Gastroesophageal sphincter (tissue), 4 donors: ENCODE data around the gene VSIG8. TPM values are rescaled to one million over a fixed set of nuclear protein-coding genes. Genes with fewer than 3 reads are reported as not detected.

ENCODE experiments used
- ATAC-seq: fragments of 150-250 bp; one replicate; pipeline ENCODE4 v1.9.1; 2016; ENCODE audit warnings: mild to moderate bottlenecking, moderate library complexity
- H3K27ac ChIP-seq, 4 donors: fragments of 200-600 bp; sonication (generic) in 3 of 4; 1 replicate in 3 of 4; 2 replicates in 1 of 4; pipeline ENCODE4 v1.5.1; 2016 to 2019
- H3K27me3 ChIP-seq: fragments of 200-600 bp; sonication (generic); one replicate; pipeline ENCODE4 v1.5.1; 2019
- H3K36me3 ChIP-seq, 2 donors: fragments of 200-600 bp; sonication (generic); one replicate each; pipeline ENCODE4 v1.5.1; 2019; ENCODE audit warnings: control low read depth in 1 of 2
- H3K4me1 ChIP-seq, 3 donors: fragments of 200-600 bp; sonication (generic); 1 replicate in 2 of 3; 2 replicates in 1 of 3; pipeline ENCODE4 v1.5.1; 2016 to 2019; ENCODE audit warnings: control low read depth in 2 of 3
- H3K4me3 ChIP-seq, 2 donors: fragments of 200-600 bp; sonication (generic); one replicate each; pipeline ENCODE4 v1.5.1; 2019; ENCODE audit warnings: mild to moderate bottlenecking in 1 of 2, moderate library complexity in 1 of 2
- H3K9me3 ChIP-seq, 3 donors: fragments of 200-600 bp; sonication (generic); one replicate each; pipeline ENCODE4 v1.5.1; 2017 to 2019; ENCODE audit warnings: control low read depth in 2 of 3
- EP300 ChIP-seq: sonication (generic); formaldehyde crosslinking; IDR thresholded peaks from one replicate; pipeline ENCODE4 v1.6.1; 2017; ENCODE audit warnings: antibody characterized with exemption, mild to moderate bottlenecking
- POLR2A ChIP-seq, 2 donors: fragments of 450-650 bp; IDR thresholded peaks; one replicate each; pipeline ENCODE4 v1.6.1; 2017; ENCODE audit warnings: antibody characterized with exemption in 2 of 2, mild to moderate bottlenecking in 2 of 2, moderate library complexity in 1 of 2
- POLR2AphosphoS5 ChIP-seq: sonication (generic); formaldehyde crosslinking; IDR thresholded peaks from one replicate; pipeline ENCODE4 v1.6.1; 2017; ENCODE audit warnings: antibody characterized with exemption
- WGBS, 2 donors: methylation state at CpG; one replicate each; pipeline ENCODE4 v1.1.5; 2018; ENCODE audit warnings: low coverage in 1 of 2; 5-methylcytosine and 5-hydroxymethylcytosine counted together
- total RNA-seq, 4 donors: library from RNA; depleted of rRNA; stranded (reverse); fragments of >200 nt; gene quantifications; one replicate each; pipeline ENCODE4 v1.1.0, GENCODE V29; 2016
- TF ChIP-seq, protein P1 (sequence below), 4 experiments: fragments of 200-600 bp in 2 of 4; fragments of 450-650 bp in 2 of 4; sonication (generic) in 1 of 4; IDR thresholded peaks; one replicate each; pipeline ENCODE4 v1.5.1; 2017 to 2019; ENCODE audit warnings: antibody characterized with exemption in 4 of 4, mild to moderate bottlenecking in 2 of 4, moderate library complexity in 2 of 4

The VSIG8 gene
- total RNA-seq, 4 donors from 2014 or later: not detected

DNA sequence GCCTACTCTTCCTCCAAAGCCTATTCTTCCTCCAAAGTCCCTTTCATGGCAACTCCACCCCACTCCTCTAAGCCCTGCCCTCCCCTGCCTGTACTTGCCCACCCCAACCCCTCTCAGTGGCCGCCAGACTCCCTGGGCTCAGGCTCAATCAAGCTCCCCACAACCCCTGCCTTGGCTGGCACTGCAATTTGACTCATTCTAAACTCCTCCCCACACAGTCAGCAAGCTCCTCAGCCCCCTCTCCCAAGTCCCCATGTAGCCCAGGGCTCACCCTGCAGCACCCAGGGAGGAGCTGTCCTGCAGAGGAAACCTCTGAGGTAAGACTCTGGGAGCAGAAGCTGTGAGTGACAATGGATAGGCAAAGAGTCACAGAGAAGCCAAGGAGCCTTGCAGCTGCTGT lies 3.6 kb upstream of the VSIG8 start:
- no peak overlapping the region for H3K27ac ChIP-seq
- peaks cover 0 to 17% (median 6%) of the 10 kb centered on the region in 3 donors for H3K4me1 ChIP-seq
- TF ChIP-seq POLR2A (IDR thresholded peaks at IDR 0.05): no peak
- no peak for TF ChIP-seq EP300
- TF ChIP-seq, protein P1, sequence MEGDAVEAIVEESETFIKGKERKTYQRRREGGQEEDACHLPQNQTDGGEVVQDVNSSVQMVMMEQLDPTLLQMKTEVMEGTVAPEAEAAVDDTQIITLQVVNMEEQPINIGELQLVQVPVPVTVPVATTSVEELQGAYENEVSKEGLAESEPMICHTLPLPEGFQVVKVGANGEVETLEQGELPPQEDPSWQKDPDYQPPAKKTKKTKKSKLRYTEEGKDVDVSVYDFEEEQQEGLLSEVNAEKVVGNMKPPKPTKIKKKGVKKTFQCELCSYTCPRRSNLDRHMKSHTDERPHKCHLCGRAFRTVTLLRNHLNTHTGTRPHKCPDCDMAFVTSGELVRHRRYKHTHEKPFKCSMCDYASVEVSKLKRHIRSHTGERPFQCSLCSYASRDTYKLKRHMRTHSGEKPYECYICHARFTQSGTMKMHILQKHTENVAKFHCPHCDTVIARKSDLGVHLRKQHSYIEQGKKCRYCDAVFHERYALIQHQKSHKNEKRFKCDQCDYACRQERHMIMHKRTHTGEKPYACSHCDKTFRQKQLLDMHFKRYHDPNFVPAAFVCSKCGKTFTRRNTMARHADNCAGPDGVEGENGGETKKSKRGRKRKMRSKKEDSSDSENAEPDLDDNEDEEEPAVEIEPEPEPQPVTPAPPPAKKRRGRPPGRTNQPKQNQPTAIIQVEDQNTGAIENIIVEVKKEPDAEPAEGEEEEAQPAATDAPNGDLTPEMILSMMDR (IDR thresholded peaks at IDR 0.05): no peak
- peaks cover 14% of the 10 kb centered on the region for H3K27me3 ChIP-seq
- WGBS, 2 donors: no CpG with 5 or more reads among the region's 1 CpG
- H3K9me3 ChIP-seq: no peaks in the 10 kb centered on the region
- H3K36me3 ChIP-seq: no peaks in the 10 kb centered on the region
- H3K4me3 ChIP-seq: no peak overlapping the region
- ATAC-seq: no peak

DNA sequence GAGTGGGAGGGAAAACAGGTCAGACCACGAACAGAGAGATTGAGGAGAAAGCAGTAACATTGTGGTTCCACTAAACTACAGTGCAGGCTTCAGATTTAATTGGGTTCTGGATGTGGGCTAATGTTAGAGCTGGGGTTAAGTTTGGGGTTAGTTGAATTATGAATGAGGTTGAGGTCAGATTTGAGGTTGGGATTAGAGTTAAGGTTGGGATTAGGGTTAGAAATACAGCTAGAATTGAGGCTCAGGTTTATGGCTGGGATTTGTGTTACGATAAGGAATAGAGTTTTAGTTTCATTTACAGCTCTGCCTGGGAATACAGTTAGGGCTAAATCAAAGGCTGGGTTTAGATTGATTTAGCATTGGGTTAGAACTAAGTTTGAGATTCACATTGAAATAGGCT lies 1.8 kb upstream of the VSIG8 start:
- Histone ChIP-seq H3K36me3 (no peaks in the 10 kb centered on the region), H3K4me1 (peaks cover 0 to 17% (median 6%) of the 10 kb centered on the region in 3 donors), H3K4me3 (no peak overlapping the region), H3K27ac (no peak overlapping the region), H3K27me3 (no peaks in the 10 kb centered on the region), H3K9me3 (no peaks in the 10 kb centered on the region)
- no peak for ATAC-seq
- TF ChIP-seq, protein P1 (IDR thresholded peaks at IDR 0.05): no peak
- TF ChIP-seq POLR2A (IDR thresholded peaks at IDR 0.05): no peak
- no peak for TF ChIP-seq EP300
- no peak for TF ChIP-seq POLR2AphosphoS5
- WGBS, 2 donors: 82 to 96% methylated on average over 2 of the region's 2 CpGs

DNA sequence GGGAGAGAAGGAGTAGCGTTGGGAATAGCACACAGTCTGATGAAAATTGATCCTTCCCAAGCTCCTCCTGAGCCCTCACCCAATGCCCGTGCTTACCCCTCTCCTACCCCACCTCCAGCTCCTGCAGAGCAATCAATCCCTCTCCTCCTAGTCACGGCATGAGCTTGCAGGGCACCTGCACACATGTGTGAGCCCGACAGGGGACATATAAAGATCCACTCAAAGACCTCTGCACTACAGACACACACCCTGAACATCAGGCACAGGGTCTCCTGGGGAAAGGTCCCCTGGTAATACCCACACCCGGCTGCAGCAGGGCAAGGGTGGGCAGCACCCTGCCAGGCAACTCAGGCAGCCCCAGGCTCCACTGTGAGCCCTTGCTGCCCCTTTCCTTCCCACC lies 426 bp downstream of the VSIG8 start:
- no peak for ATAC-seq
- Histone ChIP-seq H3K27ac (no peak overlapping the region), H3K9me3 (no peaks in the 10 kb centered on the region), H3K36me3 (no peaks in the 10 kb centered on the region), H3K4me1 (peaks cover 0 to under 1% (median 0%) of the 10 kb centered on the region in 3 donors), H3K4me3 (no peak overlapping the region), H3K27me3 (no peaks in the 10 kb centered on the region)
- WGBS, 2 donors: 65% methylated on average over 2 of the region's 5 CpGs; no CpG with 5 or more reads in 1 of the 2 donors
- TF ChIP-seq, protein P1 (IDR thresholded peaks at IDR 0.05): no peak
- TF ChIP-seq POLR2AphosphoS5: no peak
- TF ChIP-seq EP300: no peak
- TF ChIP-seq POLR2A (IDR thresholded peaks at IDR 0.05): no peak

DNA sequence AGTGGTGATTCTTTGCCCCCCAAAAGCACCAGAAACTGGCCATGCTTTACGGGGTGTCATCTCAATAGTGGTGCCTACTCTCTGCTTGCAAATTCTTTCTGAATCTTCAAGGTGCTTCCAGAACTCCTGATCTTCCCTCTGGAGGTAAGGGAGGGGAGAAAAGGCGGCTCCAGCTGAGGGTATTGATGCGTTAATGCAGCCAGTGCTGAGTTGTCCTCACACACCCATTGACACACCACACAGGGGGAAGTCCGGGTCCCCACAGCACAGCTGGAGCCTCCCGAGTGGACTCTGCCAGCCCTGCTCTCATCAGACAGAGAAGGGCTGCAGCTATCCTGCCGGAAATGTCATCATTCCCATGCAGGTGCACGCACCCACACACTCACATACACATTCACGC lies 1.2 kb downstream of the VSIG8 start:
- H3K9me3 ChIP-seq: no peaks in the 10 kb centered on the region
- H3K27ac ChIP-seq: no peak overlapping the region
- H3K4me1 ChIP-seq: peaks cover 0 to under 1% (median 0%) of the 10 kb centered on the region in 3 donors
- 77% methylated on average over 3 of the region's 8 CpGs; no CpG with 5 or more reads in 1 of the 2 donors for WGBS, 2 donors
- H3K36me3 ChIP-seq: no peaks in the 10 kb centered on the region
- TF ChIP-seq POLR2AphosphoS5: no peak
- no peak for TF ChIP-seq POLR2A (IDR thresholded peaks at IDR 0.05)
- TF ChIP-seq EP300: no peak
- no peaks in the 10 kb centered on the region for H3K27me3 ChIP-seq
- H3K4me3 ChIP-seq: no peak overlapping the region
- ATAC-seq: no peak

DNA sequence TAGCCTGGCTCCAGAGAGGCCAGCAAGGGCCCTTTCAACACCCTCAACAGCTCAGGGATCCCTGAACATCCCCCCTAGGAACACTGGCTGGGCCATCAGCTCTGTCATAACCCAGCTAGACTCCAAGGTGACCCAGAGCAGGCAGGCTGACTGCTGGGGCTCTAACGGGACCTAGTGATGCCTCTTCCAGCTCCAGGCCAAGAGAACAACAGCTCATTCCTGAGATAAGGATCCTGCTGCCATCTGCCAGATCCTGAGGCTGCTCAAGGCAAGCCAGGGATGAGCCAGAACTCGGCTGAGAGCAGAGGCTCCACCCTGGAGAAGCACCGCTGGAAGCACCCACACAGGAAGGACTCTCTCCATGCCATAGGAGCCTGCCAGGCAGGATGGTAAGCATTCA lies 2.0 kb downstream of the VSIG8 start:
- Histone ChIP-seq H3K27me3 (no peaks in the 10 kb centered on the region), H3K9me3 (no peaks in the 10 kb centered on the region), H3K27ac (no peak overlapping the region), H3K4me1 (peaks cover 0 to 8% (median 0%) of the 10 kb centered on the region in 3 donors), H3K36me3 (no peaks in the 10 kb centered on the region), H3K4me3 (no peak overlapping the region)
- no peak for ATAC-seq
- 60 to 100% methylated on average over 1 of the region's 3 CpGs for WGBS, 2 donors
- TF ChIP-seq POLR2AphosphoS5 (no peak), POLR2A (IDR thresholded peaks at IDR 0.05) (no peak), EP300 (no peak)
- TF ChIP-seq, protein P1 (IDR thresholded peaks at IDR 0.05): no peak
